ENCODE data around the gene SEL1L3. TPM values are rescaled to one million over a fixed set of nuclear protein-coding genes. Genes with fewer than 3 reads are reported as not detected.

The SEL1L3 gene
- total RNA-seq, 4 donors from 2014 or later = 6.9 to 13.5 (median 7.5) TPM

DNA sequence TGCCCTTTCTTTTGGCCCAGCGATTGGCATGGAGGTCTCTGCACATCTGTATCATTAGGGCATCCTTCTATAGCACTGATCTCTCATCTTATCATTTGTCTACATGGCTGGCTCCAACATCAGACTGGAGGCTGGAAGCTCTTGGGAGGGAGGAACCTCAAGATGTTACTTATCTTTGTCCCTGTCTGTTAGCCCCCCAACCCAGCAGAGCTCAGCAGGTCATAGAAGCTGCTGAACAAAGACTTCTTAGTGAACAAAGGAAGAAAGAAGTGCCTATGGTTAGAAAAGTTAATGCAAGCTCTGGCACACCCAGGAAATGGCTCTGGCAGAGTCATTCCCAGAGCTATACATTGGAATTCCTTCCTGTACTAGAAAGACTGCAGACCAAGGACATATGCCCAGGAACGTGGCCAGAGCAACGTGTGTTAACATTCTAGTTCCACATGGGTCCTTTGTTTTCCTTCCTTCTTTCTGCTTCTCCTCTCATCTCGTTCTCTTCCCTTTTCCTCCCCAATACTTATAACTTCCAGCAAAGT is 74.0 kb downstream of the SEL1L3 start:
- Histone ChIP-seq H3K27me3 (no peaks in the 10 kb centered on the region), H3K4me3 (no peak overlapping the region), H3K4me1 (no peaks in the 10 kb centered on the region), H3K36me3 (peaks cover 0 to 5% (median 0%) of the 10 kb centered on the region in 3 donors), H3K27ac (no peak overlapping the region), H3K9me3 (no peaks in the 10 kb centered on the region)
- TF ChIP-seq POLR2A (IDR thresholded peaks at IDR 0.05) = no peak
- TF ChIP-seq, protein P1, sequence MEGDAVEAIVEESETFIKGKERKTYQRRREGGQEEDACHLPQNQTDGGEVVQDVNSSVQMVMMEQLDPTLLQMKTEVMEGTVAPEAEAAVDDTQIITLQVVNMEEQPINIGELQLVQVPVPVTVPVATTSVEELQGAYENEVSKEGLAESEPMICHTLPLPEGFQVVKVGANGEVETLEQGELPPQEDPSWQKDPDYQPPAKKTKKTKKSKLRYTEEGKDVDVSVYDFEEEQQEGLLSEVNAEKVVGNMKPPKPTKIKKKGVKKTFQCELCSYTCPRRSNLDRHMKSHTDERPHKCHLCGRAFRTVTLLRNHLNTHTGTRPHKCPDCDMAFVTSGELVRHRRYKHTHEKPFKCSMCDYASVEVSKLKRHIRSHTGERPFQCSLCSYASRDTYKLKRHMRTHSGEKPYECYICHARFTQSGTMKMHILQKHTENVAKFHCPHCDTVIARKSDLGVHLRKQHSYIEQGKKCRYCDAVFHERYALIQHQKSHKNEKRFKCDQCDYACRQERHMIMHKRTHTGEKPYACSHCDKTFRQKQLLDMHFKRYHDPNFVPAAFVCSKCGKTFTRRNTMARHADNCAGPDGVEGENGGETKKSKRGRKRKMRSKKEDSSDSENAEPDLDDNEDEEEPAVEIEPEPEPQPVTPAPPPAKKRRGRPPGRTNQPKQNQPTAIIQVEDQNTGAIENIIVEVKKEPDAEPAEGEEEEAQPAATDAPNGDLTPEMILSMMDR (IDR thresholded peaks at IDR 0.05) = no peak
- WGBS, 2 donors = 70 to 89% methylated on average over 3 to 4 of the region's 4 CpGs
- no peak for DNase-seq
- intact Hi-C loops (cut with DNase I) = no loop called here

- 82 to 86% methylated on average over 4 of the region's 4 CpGs for WGBS, 2 donors
- TF ChIP-seq, protein P1 (IDR thresholded peaks at IDR 0.05) = no peak
- TF ChIP-seq POLR2A (IDR thresholded peaks at IDR 0.05) = no peak
- intact Hi-C loops (cut with DNase I) = no loop called here
- DNase-seq = no peak
- peaks cover 0 to 5% (median 0%) of the 10 kb centered on the region in 3 donors for H3K36me3 ChIP-seq
- no peaks in the 10 kb centered on the region for H3K27me3 ChIP-seq
- H3K27ac ChIP-seq = no peak overlapping the region
- H3K4me1 ChIP-seq = no peaks in the 10 kb centered on the region
- H3K9me3 ChIP-seq = no peaks in the 10 kb centered on the region
- no peak overlapping the region for H3K4me3 ChIP-seq
These were observed 76.2 kb downstream of the SEL1L3 start for GRCh38 chr4:25786497-25787065.

GRCh38 chr4:25783943-25784342 is 78.8 kb downstream of the SEL1L3 start:
- Histone ChIP-seq H3K27ac (no peak overlapping the region), H3K9me3 (no peaks in the 10 kb centered on the region), H3K36me3 (peaks cover 0 to 15% (median 0%) of the 10 kb centered on the region in 3 donors), H3K27me3 (no peaks in the 10 kb centered on the region), H3K4me1 (no peaks in the 10 kb centered on the region), H3K4me3 (no peak overlapping the region)
- 38 to 59% methylated on average over 9 of the region's 9 CpGs for WGBS, 2 donors
- intact Hi-C loops (cut with DNase I) = no loop called here
- TF ChIP-seq, protein P1 (IDR thresholded peaks at IDR 0.05) = no peak
- TF ChIP-seq POLR2A (IDR thresholded peaks at IDR 0.05) = no peak
- DNase-seq = no peak

DNA sequence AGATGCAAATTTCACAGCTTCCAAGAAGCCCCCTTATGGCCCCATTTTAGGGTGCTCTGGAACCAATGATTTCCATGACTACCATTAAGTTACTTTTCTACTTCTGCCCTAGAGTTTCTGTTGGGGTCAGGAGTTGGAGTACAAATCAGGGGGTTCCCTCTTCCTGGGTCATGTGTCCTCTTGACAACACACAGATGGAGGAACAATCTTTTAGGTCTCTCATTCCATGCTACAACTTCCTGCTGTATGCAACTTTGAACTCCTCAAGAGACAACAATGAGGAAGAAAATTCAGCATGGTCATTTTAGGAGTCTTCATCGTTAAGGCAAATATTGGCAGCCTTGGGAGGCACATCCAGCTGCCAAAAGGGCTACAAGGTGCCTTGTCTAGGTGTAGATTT is 79.7 kb downstream of the SEL1L3 start:
- no peaks in the 10 kb centered on the region for H3K9me3 ChIP-seq
- 57 to 83% methylated on average over 1 of the region's 1 CpG for WGBS, 2 donors
- no peak for DNase-seq
- H3K27ac ChIP-seq = no peak overlapping the region
- H3K36me3 ChIP-seq = peaks cover 0 to 21% (median 0%) of the 10 kb centered on the region in 3 donors
- no peaks in the 10 kb centered on the region for H3K4me1 ChIP-seq
- H3K27me3 ChIP-seq = no peaks in the 10 kb centered on the region
- no peak overlapping the region for H3K4me3 ChIP-seq
- intact Hi-C loops (cut with DNase I) = no loop called here
- TF ChIP-seq POLR2A (IDR thresholded peaks at IDR 0.05) = no peak
- TF ChIP-seq, protein P1 (IDR thresholded peaks at IDR 0.05) = no peak

- H3K9me3 ChIP-seq = no peaks in the 10 kb centered on the region
- H3K4me3 ChIP-seq = no peak overlapping the region
- no peaks in the 10 kb centered on the region for H3K27me3 ChIP-seq
- 85 to 95% methylated on average over 7 of the region's 7 CpGs for WGBS, 2 donors
- TF ChIP-seq, protein P1 (IDR thresholded peaks at IDR 0.05) = no peak
- no peak for TF ChIP-seq POLR2A (IDR thresholded peaks at IDR 0.05)
- peaks cover 0 to 27% (median 0%) of the 10 kb centered on the region in 3 donors for H3K36me3 ChIP-seq
- no peak for DNase-seq
- H3K4me1 ChIP-seq = no peaks in the 10 kb centered on the region
- no peak overlapping the region for H3K27ac ChIP-seq
- intact Hi-C loops (cut with DNase I) = no loop called here
These were observed 80.3 kb downstream of the SEL1L3 start for GRCh38 chr4:25782482-25782881.
